HEK293 (cell line): ENCODE data around the gene ELOVL5.
A peak's percentile ranks its signal among the peaks of the same experiment; 100 is the strongest.

Experiments used
- CTCF ChIA-PET: fragments of 350-600 bp; formaldehyde crosslinking; extraction: SDS; loops from one replicate; lab custom pipeline; 2021; ENCODE audit warnings: antibody characterized with exemption; lab: Yijun Ruan, JAX
- POLR2A ChIA-PET: fragments of 300-600 bp; formaldehyde crosslinking; extraction: SDS; loops from one replicate; lab custom pipeline; 2020; ENCODE audit warnings: antibody characterized with exemption, inconsistent platforms; lab: Yijun Ruan, JAX
- H3K27ac ChIP-seq: fragments of 200-500 bp; sonication (Bioruptor generic); 2 replicates; pipeline ENCODE4 v1.5.1; 2014; ENCODE audit warnings: low read depth, low read length, control low read depth, inconsistent platforms; ENCODE audit errors: extremely low read depth
- H3K36me3 ChIP-seq, 2 experiments: fragments of 200-500 bp in 1 of 2; sonication (Bioruptor generic) in 1 of 2; 1 replicate in 1 of 2; 2 replicates in 1 of 2; pipeline ENCODE4 v1.5.1; 2014 to 2017; ENCODE audit warnings: inconsistent platforms in 2 of 2, low read length in 2 of 2; ENCODE audit not compliant: control insufficient read depth in 2 of 2, insufficient read depth in 1 of 2
- H3K4me1 ChIP-seq: fragments of 200-500 bp; sonication (Bioruptor generic); 2 replicates; pipeline ENCODE4 v1.5.1; 2014; ENCODE audit warnings: mild to moderate bottlenecking, low read length, inconsistent platforms; ENCODE audit not compliant: control insufficient read depth, insufficient read depth
- H3K4me3 ChIP-seq: 2 replicates; pipeline ENCODE4 v1.5.1; 2011; ENCODE audit warnings: low read depth, mild to moderate bottlenecking, control low read depth, low read length, moderate library complexity
- H3K9me3 ChIP-seq: fragments of 200-500 bp; sonication (Bioruptor generic); 2 replicates; pipeline ENCODE4 v1.5.1; 2014; ENCODE audit warnings: low read depth, low read length, inconsistent platforms; ENCODE audit not compliant: control insufficient read depth, insufficient read depth
- GFI1B ChIP-seq: fragments of 450-650 bp; formaldehyde crosslinking; IDR thresholded peaks from 2 replicates; pipeline ENCODE4 v1.5.1; 2016; ENCODE audit warnings: missing biosample characterization, missing genetic modification characterization
- GLIS2 ChIP-seq: fragments of 450-650 bp; formaldehyde crosslinking; IDR thresholded peaks from 2 replicates; pipeline ENCODE4 v1.5.1; 2016; ENCODE audit warnings: missing biosample characterization, missing genetic modification characterization
- IKZF3 ChIP-seq: fragments of 450-650 bp; IDR thresholded peaks from 2 replicates; pipeline ENCODE4 v1.5.0; 2018; ENCODE audit warnings: missing biosample characterization, mild to moderate bottlenecking, missing genetic modification characterization, moderate library complexity
- YY1 ChIP-seq: fragments of 450-650 bp; formaldehyde crosslinking; IDR thresholded peaks from 2 replicates; pipeline ENCODE4 v1.5.1; 2018; ENCODE audit warnings: missing biosample characterization, missing genetic modification characterization
- ZBTB49 ChIP-seq: fragments of 450-650 bp; formaldehyde crosslinking; IDR thresholded peaks from 2 replicates; pipeline ENCODE4 v1.5.1; 2016; ENCODE audit warnings: missing biosample characterization, missing genetic modification characterization, low read depth
- ZBTB7A ChIP-seq: fragments of 450-650 bp; formaldehyde crosslinking; IDR thresholded peaks from 2 replicates; pipeline ENCODE4 v1.5.1; 2016; ENCODE audit warnings: low read depth, missing biosample characterization, missing genetic modification characterization
- ZBTB8A ChIP-seq: fragments of 450-650 bp; formaldehyde crosslinking; IDR thresholded peaks from 2 replicates; pipeline ENCODE4 v1.5.1; 2016; ENCODE audit warnings: missing biosample characterization, missing genetic modification characterization
- ZFP41 ChIP-seq: fragments of 450-650 bp; formaldehyde crosslinking; IDR thresholded peaks from 2 replicates; pipeline ENCODE4 v1.5.1; 2016; ENCODE audit warnings: missing biosample characterization, missing genetic modification characterization, borderline replicate concordance
- ZNF10 ChIP-seq: fragments of 450-650 bp; formaldehyde crosslinking; IDR thresholded peaks from 2 replicates; pipeline ENCODE4 v1.5.1; 2017; ENCODE audit warnings: missing biosample characterization, missing genetic modification characterization
- ZNF132 ChIP-seq: fragments of 450-650 bp; formaldehyde crosslinking; IDR thresholded peaks from 2 replicates; pipeline ENCODE4 v1.5.1; 2017; ENCODE audit warnings: missing biosample characterization, missing genetic modification characterization, borderline replicate concordance
- ZNF19 ChIP-seq: fragments of 450-650 bp; formaldehyde crosslinking; IDR thresholded peaks from 2 replicates; pipeline ENCODE4; 2016; ENCODE audit warnings: missing biosample characterization, missing genetic modification characterization, low read depth
- ZNF366 ChIP-seq: fragments of 450-650 bp; formaldehyde crosslinking; conservative IDR thresholded peaks from 2 replicates; pipeline ENCODE4 v1.5.1; 2016; ENCODE audit warnings: missing biosample characterization, missing genetic modification characterization
- ZNF37A ChIP-seq: fragments of 450-650 bp; IDR thresholded peaks from 2 replicates; pipeline ENCODE4 v1.5.1; 2018; ENCODE audit warnings: missing biosample characterization, missing genetic modification characterization
- ZNF391 ChIP-seq: fragments of 450-650 bp; formaldehyde crosslinking; IDR thresholded peaks from 2 replicates; pipeline ENCODE4 v1.5.1; 2016; ENCODE audit warnings: low read depth, missing biosample characterization, missing genetic modification characterization, borderline replicate concordance
- ZNF558 ChIP-seq: fragments of 450-650 bp; formaldehyde crosslinking; IDR thresholded peaks from 2 replicates; pipeline ENCODE4 v1.5.1; 2016; ENCODE audit warnings: missing biosample characterization, missing genetic modification characterization
- ZNF560 ChIP-seq: fragments of 450-650 bp; formaldehyde crosslinking; IDR thresholded peaks from 2 replicates; pipeline ENCODE4 v1.5.1; 2017; ENCODE audit warnings: missing biosample characterization, missing genetic modification characterization, borderline replicate concordance
- ZNF561 ChIP-seq: fragments of 450-650 bp; IDR thresholded peaks from 2 replicates; pipeline ENCODE4 v1.5.1; 2018; ENCODE audit warnings: missing biosample characterization, missing genetic modification characterization, borderline replicate concordance
- ZNF600 ChIP-seq: fragments of 450-650 bp; formaldehyde crosslinking; IDR thresholded peaks from 2 replicates; pipeline ENCODE4 v1.5.1; 2016; ENCODE audit warnings: missing biosample characterization, missing genetic modification characterization
- ZNF626 ChIP-seq: fragments of 450-650 bp; sonication (Bioruptor Pico); formaldehyde crosslinking; IDR thresholded peaks from 2 replicates; pipeline ENCODE4 v1.5.1; 2018; ENCODE audit warnings: missing biosample characterization, missing genetic modification characterization, inconsistent platforms
- ZXDB ChIP-seq: fragments of 450-650 bp; formaldehyde crosslinking; IDR thresholded peaks from 2 replicates; pipeline ENCODE4 v1.5.1; 2016; ENCODE audit warnings: missing biosample characterization, missing genetic modification characterization
- TF ChIP-seq, protein P1 (sequence below): fragments of 450-650 bp; formaldehyde crosslinking; conservative IDR thresholded peaks from 2 replicates; pipeline ENCODE4 v1.5.1; 2016; ENCODE audit warnings: low read depth, missing biosample characterization, missing genetic modification characterization
- TF ChIP-seq, protein P2 (sequence below): fragments of 450-650 bp; formaldehyde crosslinking; IDR thresholded peaks from 2 replicates; pipeline ENCODE4 v1.5.1; 2016; ENCODE audit warnings: missing biosample characterization, missing genetic modification characterization
- TF ChIP-seq, protein P3 (sequence below): fragments of 450-650 bp; formaldehyde crosslinking; IDR thresholded peaks from 2 replicates; pipeline ENCODE4 v1.5.1; 2017; ENCODE audit warnings: missing biosample characterization, missing genetic modification characterization

ELOVL5 gene

GRCh38 chr6:53348371-53349208, at the start of gene ELOVL5 (continued):
- TF ChIP-seq ZNF561 (no peak; the same call in 1 of the 2 replicates), GFI1B (tag by site-specific recombination) (peak; percentile 36; the same call in 1 of the 2 replicates), YY1 (peak; percentile 61), ZBTB8A (tag by site-specific recombination) (peak; percentile 93), ZNF600 (peak; percentile 74; the same call in 1 of the 2 replicates), ZFP41 (tag by site-specific recombination) (no peak), ZNF626 (tag by site-specific recombination) (no peak), IKZF3 (tag by site-specific recombination) (peak; percentile 96), ZXDB (tag by site-specific recombination) (peak; percentile 75), ZBTB7A (no peak), ZNF560 (no peak), ZNF391 (tag by site-specific recombination) (peak; percentile 18; the same call in 1 of the 2 replicates), GLIS2 (tag by site-specific recombination) (peak; percentile 7; the same call in 1 of the 2 replicates), ZNF366 (tag by site-specific recombination) (peak; percentile 46), ZNF558 (tag by site-specific recombination) (no peak), ZNF37A (tag by site-specific recombination) (peak; percentile 86), ZBTB49 (tag by site-specific recombination) (no peak)
- TF ChIP-seq, protein P1, sequence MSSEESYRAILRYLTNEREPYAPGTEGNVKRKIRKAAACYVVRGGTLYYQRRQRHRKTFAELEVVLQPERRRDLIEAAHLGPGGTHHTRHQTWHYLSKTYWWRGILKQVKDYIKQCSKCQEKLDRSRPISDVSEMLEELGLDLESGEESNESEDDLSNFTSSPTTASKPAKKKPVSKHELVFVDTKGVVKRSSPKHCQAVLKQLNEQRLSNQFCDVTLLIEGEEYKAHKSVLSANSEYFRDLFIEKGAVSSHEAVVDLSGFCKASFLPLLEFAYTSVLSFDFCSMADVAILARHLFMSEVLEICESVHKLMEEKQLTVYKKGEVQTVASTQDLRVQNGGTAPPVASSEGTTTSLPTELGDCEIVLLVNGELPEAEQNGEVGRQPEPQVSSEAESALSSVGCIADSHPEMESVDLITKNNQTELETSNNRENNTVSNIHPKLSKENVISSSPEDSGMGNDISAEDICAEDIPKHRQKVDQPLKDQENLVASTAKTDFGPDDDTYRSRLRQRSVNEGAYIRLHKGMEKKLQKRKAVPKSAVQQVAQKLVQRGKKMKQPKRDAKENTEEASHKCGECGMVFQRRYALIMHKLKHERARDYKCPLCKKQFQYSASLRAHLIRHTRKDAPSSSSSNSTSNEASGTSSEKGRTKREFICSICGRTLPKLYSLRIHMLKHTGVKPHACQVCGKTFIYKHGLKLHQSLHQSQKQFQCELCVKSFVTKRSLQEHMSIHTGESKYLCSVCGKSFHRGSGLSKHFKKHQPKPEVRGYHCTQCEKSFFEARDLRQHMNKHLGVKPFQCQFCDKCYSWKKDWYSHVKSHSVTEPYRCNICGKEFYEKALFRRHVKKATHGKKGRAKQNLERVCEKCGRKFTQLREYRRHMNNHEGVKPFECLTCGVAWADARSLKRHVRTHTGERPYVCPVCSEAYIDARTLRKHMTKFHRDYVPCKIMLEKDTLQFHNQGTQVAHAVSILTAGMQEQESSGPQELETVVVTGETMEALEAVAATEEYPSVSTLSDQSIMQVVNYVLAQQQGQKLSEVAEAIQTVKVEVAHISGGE, result peak; percentile 70
- TF ChIP-seq, protein P2, sequence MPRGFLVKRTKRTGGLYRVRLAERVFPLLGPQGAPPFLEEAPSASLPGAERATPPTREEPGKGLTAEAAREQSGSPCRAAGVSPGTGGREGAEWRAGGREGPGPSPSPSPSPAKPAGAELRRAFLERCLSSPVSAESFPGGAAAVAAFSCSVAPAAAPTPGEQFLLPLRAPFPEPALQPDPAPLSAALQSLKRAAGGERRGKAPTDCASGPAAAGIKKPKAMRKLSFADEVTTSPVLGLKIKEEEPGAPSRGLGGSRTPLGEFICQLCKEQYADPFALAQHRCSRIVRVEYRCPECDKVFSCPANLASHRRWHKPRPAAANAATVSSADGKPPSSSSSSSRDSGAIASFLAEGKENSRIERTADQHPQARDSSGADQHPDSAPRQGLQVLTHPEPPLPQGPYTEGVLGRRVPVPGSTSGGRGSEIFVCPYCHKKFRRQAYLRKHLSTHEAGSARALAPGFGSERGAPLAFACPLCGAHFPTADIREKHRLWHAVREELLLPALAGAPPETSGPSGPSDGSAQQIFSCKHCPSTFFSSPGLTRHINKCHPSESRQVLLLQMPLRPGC (tag by site-specific recombination), result peak; percentile 83

DNA sequence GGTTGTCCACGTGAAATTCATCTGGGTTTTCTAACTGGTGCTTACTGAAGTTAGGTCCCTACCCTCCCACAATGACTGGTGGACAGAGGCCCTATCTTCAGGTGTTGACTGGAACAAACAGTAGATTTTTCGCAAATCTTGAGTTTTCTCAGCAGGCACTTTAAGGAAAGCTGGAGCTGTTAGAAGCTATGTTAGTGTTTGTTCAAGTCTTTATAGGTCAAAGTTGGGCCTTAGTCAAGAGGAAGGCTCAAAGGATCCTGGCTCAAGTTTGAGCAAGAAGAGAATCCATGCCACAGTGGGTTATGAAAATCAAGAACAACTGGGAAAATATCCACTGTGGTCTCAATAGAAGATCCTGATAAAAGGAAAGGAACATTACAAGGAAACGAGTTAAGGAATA, 48.5 kb upstream of the ELOVL5 start:
- H3K36me3 ChIP-seq, result no peaks in the 10 kb centered on the region
- POLR2A ChIA-PET, result no interaction called here
- H3K27ac ChIP-seq, result no peak overlapping the region
- no peak overlapping the region for H3K4me3 ChIP-seq
- TF ChIP-seq, protein P3, sequence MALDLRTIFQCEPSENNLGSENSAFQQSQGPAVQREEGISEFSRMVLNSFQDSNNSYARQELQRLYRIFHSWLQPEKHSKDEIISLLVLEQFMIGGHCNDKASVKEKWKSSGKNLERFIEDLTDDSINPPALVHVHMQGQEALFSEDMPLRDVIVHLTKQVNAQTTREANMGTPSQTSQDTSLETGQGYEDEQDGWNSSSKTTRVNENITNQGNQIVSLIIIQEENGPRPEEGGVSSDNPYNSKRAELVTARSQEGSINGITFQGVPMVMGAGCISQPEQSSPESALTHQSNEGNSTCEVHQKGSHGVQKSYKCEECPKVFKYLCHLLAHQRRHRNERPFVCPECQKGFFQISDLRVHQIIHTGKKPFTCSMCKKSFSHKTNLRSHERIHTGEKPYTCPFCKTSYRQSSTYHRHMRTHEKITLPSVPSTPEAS, result no peak
- TF ChIP-seq ZNF19 (tag by site-specific recombination), result no peak
- no peak for TF ChIP-seq ZNF132
- TF ChIP-seq ZNF10 (tag by site-specific recombination), result no peak
- TF ChIP-seq, all 188 proteins: peak for 0
- CTCF ChIA-PET, result interaction anchor here (0.7 to 1.6 kb wide), 3 partner anchors 42 to 225 kb away, joined by 3 to 5 read pairs (median 3); no protein-coding TSS in a partner anchor
- Histone ChIP-seq H3K4me1 (no peaks in the 10 kb centered on the region), H3K9me3 (no peaks in the 10 kb centered on the region)
